Measurements from ENCODE around the gene UBD. TPM values are rescaled to one million over a fixed set of nuclear protein-coding genes. Genes with fewer than 3 reads are reported as not detected.

The UBD gene
- total RNA-seq, 2 donors from 2014 or later: not detected

DNA sequence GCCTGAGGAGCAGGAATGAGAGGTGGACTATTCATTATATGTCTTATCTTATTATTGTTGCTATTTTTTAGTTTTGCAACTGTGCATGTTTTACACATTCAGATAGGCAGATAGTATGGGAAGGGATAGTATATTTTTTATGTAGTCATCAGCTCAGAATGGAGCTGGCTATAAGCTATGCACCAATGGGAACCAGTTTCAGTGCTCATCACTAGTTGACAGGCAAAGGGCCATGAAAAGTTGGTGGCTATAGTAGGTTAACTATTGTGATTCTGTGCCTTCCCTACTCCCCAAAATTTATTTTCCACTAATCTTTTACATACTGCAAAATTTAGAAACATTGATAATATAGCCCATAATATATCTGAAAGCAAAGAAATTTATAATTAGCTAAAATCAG lies 5.3 kb upstream of the UBD start:
- no peak overlapping the region for H3K4me3 Mint-ChIP-seq
- no peaks in the 10 kb centered on the region for H3K4me1 ChIP-seq (ENCODE audit: control insufficient read depth, insufficient read depth, low read length)
- no peaks in the 10 kb centered on the region for H3K9me3 ChIP-seq (ENCODE audit: control insufficient read depth, low read length)
- no peaks in the 10 kb centered on the region for H3K9me3 Mint-ChIP-seq
- H3K27ac Mint-ChIP-seq: no peak overlapping the region
- H3K4me3 ChIP-seq (ENCODE audit: low read length): no peak overlapping the region
- no peaks in the 10 kb centered on the region for H3K36me3 ChIP-seq (ENCODE audit: control insufficient read depth, insufficient read depth, low read length)
- no peak overlapping the region for H3K9ac ChIP-seq (ENCODE audit: extremely low read depth, low read length, poor library complexity, severe bottlenecking)
- no peaks in the 10 kb centered on the region for H3K4me1 Mint-ChIP-seq
- H3K27me3 ChIP-seq (ENCODE audit: control insufficient read depth, insufficient read depth, low read length, poor library complexity, severe bottlenecking): no peaks in the 10 kb centered on the region
- peaks cover 8% of the 10 kb centered on the region for H3K27me3 Mint-ChIP-seq (ENCODE audit: insufficient read depth)
- no peak overlapping the region for H3K27ac ChIP-seq (ENCODE audit: low read depth, low read length)
- DNase-seq: no peak
- TF ChIP-seq, protein P1, sequence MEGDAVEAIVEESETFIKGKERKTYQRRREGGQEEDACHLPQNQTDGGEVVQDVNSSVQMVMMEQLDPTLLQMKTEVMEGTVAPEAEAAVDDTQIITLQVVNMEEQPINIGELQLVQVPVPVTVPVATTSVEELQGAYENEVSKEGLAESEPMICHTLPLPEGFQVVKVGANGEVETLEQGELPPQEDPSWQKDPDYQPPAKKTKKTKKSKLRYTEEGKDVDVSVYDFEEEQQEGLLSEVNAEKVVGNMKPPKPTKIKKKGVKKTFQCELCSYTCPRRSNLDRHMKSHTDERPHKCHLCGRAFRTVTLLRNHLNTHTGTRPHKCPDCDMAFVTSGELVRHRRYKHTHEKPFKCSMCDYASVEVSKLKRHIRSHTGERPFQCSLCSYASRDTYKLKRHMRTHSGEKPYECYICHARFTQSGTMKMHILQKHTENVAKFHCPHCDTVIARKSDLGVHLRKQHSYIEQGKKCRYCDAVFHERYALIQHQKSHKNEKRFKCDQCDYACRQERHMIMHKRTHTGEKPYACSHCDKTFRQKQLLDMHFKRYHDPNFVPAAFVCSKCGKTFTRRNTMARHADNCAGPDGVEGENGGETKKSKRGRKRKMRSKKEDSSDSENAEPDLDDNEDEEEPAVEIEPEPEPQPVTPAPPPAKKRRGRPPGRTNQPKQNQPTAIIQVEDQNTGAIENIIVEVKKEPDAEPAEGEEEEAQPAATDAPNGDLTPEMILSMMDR (conservative IDR thresholded peaks at IDR 0.05): no peak
- H3K36me3 Mint-ChIP-seq (ENCODE audit: low read depth): no peaks in the 10 kb centered on the region

DNA sequence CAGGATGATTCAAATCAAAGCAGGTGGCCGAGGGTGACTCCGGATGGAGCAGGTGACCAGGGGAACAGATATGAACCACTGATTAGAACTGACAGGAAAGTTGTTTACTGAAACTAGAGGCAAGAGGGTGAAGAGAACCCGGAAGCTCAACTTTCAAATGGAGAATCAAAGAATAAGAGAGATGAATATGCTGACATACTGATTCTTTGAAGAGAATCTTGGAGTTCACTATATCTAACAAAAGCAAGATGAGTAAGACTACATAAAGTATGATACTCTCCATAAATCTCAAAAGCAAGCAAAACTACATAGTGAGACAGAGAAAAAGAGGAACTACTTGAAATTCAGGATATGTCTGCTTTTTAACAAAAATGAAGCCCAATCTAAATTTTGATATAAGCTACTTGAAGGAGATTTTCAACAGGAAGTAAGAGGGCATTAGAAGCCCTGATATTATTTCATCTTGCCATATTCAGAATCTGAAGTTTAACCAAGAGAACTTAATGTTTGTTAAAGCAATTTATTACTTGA lies 4.0 kb upstream of the UBD start:
- Histone ChIP-seq H3K9ac (ENCODE audit: extremely low read depth, low read length, poor library complexity, severe bottlenecking) (no peak overlapping the region), H3K27ac (ENCODE audit: low read depth, low read length) (no peak overlapping the region), H3K27me3 (ENCODE audit: control insufficient read depth, insufficient read depth, low read length, poor library complexity, severe bottlenecking) (no peaks in the 10 kb centered on the region), H3K9me3 (ENCODE audit: control insufficient read depth, low read length) (no peaks in the 10 kb centered on the region), H3K36me3 (ENCODE audit: control insufficient read depth, insufficient read depth, low read length) (no peaks in the 10 kb centered on the region), H3K4me1 (ENCODE audit: control insufficient read depth, insufficient read depth, low read length) (no peaks in the 10 kb centered on the region), H3K4me3 (ENCODE audit: low read length) (no peak overlapping the region)
- no peaks in the 10 kb centered on the region for H3K9me3 Mint-ChIP-seq
- no peaks in the 10 kb centered on the region for H3K4me1 Mint-ChIP-seq
- no peaks in the 10 kb centered on the region for H3K36me3 Mint-ChIP-seq (ENCODE audit: low read depth)
- TF ChIP-seq, protein P1 (conservative IDR thresholded peaks at IDR 0.05): no peak
- no peak for DNase-seq
- H3K27ac Mint-ChIP-seq: no peak overlapping the region
- H3K27me3 Mint-ChIP-seq (ENCODE audit: insufficient read depth): peaks cover 16% of the 10 kb centered on the region
- no peak overlapping the region for H3K4me3 Mint-ChIP-seq
- WGBS, 2 experiments (ENCODE audit: insufficient coverage in 1 of 2, insufficient read length in 1 of 2): 91 to 97% methylated on average over 3 of the region's 3 CpGs

DNA sequence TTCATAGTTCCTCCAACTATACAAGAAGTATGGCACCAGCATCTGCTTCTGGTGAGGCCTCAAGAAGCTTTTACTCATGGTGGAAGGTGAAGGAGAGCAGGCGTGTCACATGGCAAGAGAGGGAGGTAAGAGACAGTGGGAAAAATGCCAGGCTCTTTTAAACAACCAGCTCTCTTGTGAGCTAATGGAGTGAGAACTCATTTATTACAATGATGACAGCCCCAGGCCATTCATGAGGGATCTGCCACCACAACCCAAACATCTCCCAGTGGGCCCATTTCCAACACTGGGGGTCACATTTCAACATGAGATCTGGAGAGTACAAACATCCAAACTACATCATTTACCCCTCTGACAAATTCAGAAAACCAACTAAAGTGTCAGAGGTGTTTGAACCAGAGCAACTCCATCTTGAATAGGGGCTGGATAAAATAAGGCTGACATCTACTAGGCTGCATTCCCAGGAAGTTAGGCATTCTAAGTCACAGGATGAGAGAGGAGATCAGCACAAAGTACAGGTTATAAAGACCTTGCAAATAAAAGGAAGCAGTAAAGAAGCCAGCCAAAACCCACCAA lies 2.2 kb upstream of the UBD start:
- Histone ChIP-seq H3K27ac (ENCODE audit: low read depth, low read length) (no peak overlapping the region), H3K4me3 (ENCODE audit: low read length) (no peak overlapping the region), H3K4me1 (ENCODE audit: control insufficient read depth, insufficient read depth, low read length) (no peaks in the 10 kb centered on the region), H3K9ac (ENCODE audit: extremely low read depth, low read length, poor library complexity, severe bottlenecking) (no peak overlapping the region), H3K36me3 (ENCODE audit: control insufficient read depth, insufficient read depth, low read length) (no peaks in the 10 kb centered on the region), H3K9me3 (ENCODE audit: control insufficient read depth, low read length) (no peaks in the 10 kb centered on the region), H3K27me3 (ENCODE audit: control insufficient read depth, insufficient read depth, low read length, poor library complexity, severe bottlenecking) (peaks cover 4% of the 10 kb centered on the region)
- 48% methylated on average over 1 of the region's 1 CpG; no CpG with 5 or more reads in 1 of the 2 experiments for WGBS, 2 experiments (ENCODE audit: insufficient coverage in 1 of 2, insufficient read length in 1 of 2)
- TF ChIP-seq, protein P1 (conservative IDR thresholded peaks at IDR 0.05): no peak
- Mint-ChIP-seq H3K4me1 (no peaks in the 10 kb centered on the region), H3K9me3 (no peaks in the 10 kb centered on the region), H3K27me3 (ENCODE audit: insufficient read depth) (peaks cover 20% of the 10 kb centered on the region), H3K27ac (no peak overlapping the region), H3K4me3 (no peak overlapping the region), H3K36me3 (ENCODE audit: low read depth) (no peaks in the 10 kb centered on the region)
- DNase-seq: no peak
